ENCODE data around the gene ENTHD1.
A peak's percentile ranks its signal among the peaks of the same experiment; 100 is the strongest.

Gene ENTHD1

GRCh38 chr22:39777716-39778454 is 115.7 kb downstream of the ENTHD1 start (continued):
- TF ChIP-seq ZBTB44 (tag by site-specific recombination; IDR thresholded peaks at IDR 0.05) (no peak), PRDM6 (tag by site-specific recombination; IDR thresholded peaks at IDR 0.05) (no peak), SALL2 (tag by site-specific recombination; IDR thresholded peaks at IDR 0.05; ENCODE audit: borderline replicate concordance) (no peak)

- POLR2A ChIA-PET, result no interaction called here
- Histone ChIP-seq H3K4me3 (ENCODE audit: low read depth, low read length) (no peak overlapping the region), H3K4me1 (ENCODE audit: control insufficient read depth, insufficient read depth, low read length) (peaks cover 10% of the 10 kb centered on the region; the same call in 1 of the 2 replicates), H3K36me3 (ENCODE audit: control insufficient read depth in 2 of 2, insufficient read depth in 1 of 2, low read length in 2 of 2) (no peaks in the 10 kb centered on the region), H3K9me3 (ENCODE audit: control insufficient read depth, insufficient read depth, low read depth, low read length) (no peaks in the 10 kb centered on the region), H3K27ac (ENCODE audit: extremely low read depth, low read depth, low read length) (no peak overlapping the region)
- CTCF ChIA-PET, result interaction anchor here (0.6 to 1.3 kb wide), 7 partner anchors 9 to 301 kb away, joined by 3 to 7 read pairs (median 4); no protein-coding TSS in a partner anchor
- TF ChIP-seq KLF1 (tag by site-specific recombination; IDR thresholded peaks at IDR 0.05), result no peak
Measured at GRCh38 chr22:39776295-39777009, 117.1 kb downstream of the ENTHD1 start.

- Histone ChIP-seq H3K9me3 (ENCODE audit: control insufficient read depth, insufficient read depth, low read depth, low read length) (no peaks in the 10 kb centered on the region), H3K36me3 (ENCODE audit: control insufficient read depth in 2 of 2, insufficient read depth in 1 of 2, low read length in 2 of 2) (no peaks in the 10 kb centered on the region), H3K4me1 (ENCODE audit: control insufficient read depth, insufficient read depth, low read length) (peaks cover 10% of the 10 kb centered on the region; the same call in 1 of the 2 replicates), H3K4me3 (ENCODE audit: low read depth, low read length) (no peak overlapping the region), H3K27ac (ENCODE audit: extremely low read depth, low read depth, low read length) (no peak overlapping the region)
- ChIA-PET CTCF (interaction anchor here (0.6 to 2.7 kb wide), 5 partner anchors 11 to 251 kb away, joined by 3 to 10 read pairs (median 7); no protein-coding TSS in a partner anchor), POLR2A (interaction anchor here (0.5 to 1.7 kb wide), 2 partner anchors 170 to 270 kb away, joined by 4 read pairs; no protein-coding TSS in a partner anchor)
- TF ChIP-seq GLIS1 (tag by site-specific recombination; IDR thresholded peaks at IDR 0.05) (0 out of 2 replicates have a peak, but pooled peaks have one; percentile 12), ATF2 (tag by site-specific recombination; IDR thresholded peaks at IDR 0.05; ENCODE audit: low read depth) (peak; percentile 93), ZFP69B (tag by site-specific recombination; IDR thresholded peaks at IDR 0.05) (no peak), TRIM28 (IDR thresholded peaks at IDR 0.05; ENCODE audit: borderline replicate concordance, low read length) (no peak; the same call in 1 of the 2 replicates), ZNF791 (tag by site-specific recombination; IDR thresholded peaks at IDR 0.05) (no peak), ZNF280D (tag by site-specific recombination; IDR thresholded peaks at IDR 0.05) (no peak), ZNF530 (tag by site-specific recombination; IDR thresholded peaks at IDR 0.05; ENCODE audit: low read depth) (no peak), ZBTB17 (tag by site-specific recombination; IDR thresholded peaks at IDR 0.05) (peak; percentile 42; the same call in 1 of the 2 replicates), ZNF518A (tag by site-specific recombination; conservative IDR thresholded peaks at IDR 0.05; ENCODE audit: low read depth) (0 out of 2 replicates have a peak, but pooled peaks have one; percentile 35), SCRT2 (tag by site-specific recombination; IDR thresholded peaks at IDR 0.05) (0 out of 2 replicates have a peak, but pooled peaks have one; percentile 13), ZNF423 (tag by site-specific recombination; IDR thresholded peaks at IDR 0.05) (no peak)
Measured at GRCh38 chr22:39773976-39774539, 119.5 kb downstream of the ENTHD1 start.
